ENCODE results near the gene SIGLEC11. TPM values are rescaled to one million over a fixed set of nuclear protein-coding genes. Genes with fewer than 3 reads are reported as not detected.

Gene SIGLEC11
- total and polyA plus RNA-seq, 2 of the 13 experiments (the other 11 are each of a cell fraction or from before 2014, with no cell fraction given), result not detected

DNA sequence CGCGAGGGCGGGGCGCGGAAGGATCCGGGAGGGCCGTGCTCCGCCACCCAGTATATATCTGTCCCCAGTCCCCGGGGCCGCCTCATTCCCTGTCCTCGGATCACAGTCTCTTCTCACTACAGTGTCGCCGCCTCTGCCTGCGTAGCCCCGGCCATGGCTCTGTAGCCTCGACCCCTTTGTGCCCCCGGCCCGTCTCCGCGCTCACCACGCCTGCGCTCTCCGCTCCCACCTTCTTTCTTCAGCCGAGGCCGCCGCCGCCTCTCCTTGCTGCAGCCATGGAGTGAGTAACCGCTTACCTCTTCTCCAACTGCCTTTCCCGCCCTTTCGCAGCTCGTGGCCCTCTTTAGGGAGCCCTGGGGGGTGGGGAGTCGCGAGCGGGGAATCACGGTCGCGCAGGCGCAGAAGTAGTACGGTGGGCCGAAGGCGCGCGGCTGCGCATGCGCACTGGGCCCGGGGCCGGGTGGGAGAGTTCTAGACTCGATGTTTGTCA, 31.8 kb downstream of the SIGLEC11 start, which contains the start of the genes ATF5 and NUP62 (continued):
- TF ChIP-seq, protein P1, sequence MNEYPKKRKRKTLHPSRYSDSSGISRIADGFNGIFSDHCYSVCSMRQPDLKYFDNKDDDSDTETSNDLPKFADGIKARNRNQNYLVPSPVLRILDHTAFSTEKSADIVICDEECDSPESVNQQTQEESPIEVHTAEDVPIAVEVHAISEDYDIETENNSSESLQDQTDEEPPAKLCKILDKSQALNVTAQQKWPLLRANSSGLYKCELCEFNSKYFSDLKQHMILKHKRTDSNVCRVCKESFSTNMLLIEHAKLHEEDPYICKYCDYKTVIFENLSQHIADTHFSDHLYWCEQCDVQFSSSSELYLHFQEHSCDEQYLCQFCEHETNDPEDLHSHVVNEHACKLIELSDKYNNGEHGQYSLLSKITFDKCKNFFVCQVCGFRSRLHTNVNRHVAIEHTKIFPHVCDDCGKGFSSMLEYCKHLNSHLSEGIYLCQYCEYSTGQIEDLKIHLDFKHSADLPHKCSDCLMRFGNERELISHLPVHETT (CRISPR knock-in tag; conservative IDR thresholded peaks at IDR 0.05), result peak; percentile 65
- TF ChIP-seq ZNF589 (CRISPR knock-in tag; conservative IDR thresholded peaks at IDR 0.05) (peak; percentile 67; the same call in 1 of the 2 replicates), MAFG (CRISPR knock-in tag; IDR thresholded peaks at IDR 0.05) (no peak), STAG1 (CRISPR knock-in tag; IDR thresholded peaks at IDR 0.05) (no peak), ARNTL (CRISPR knock-in tag; IDR thresholded peaks at IDR 0.05) (no peak), PCBP2 (optimal IDR thresholded peaks at IDR 0.05; ENCODE audit: low read depth, low read length, poor library complexity, severe bottlenecking) (no peak), ZNF670 (CRISPR knock-in tag; IDR thresholded peaks at IDR 0.05; ENCODE audit: borderline replicate concordance) (peak; percentile 92), FOXC1 (CRISPR knock-in tag; IDR thresholded peaks at IDR 0.05; ENCODE audit: borderline replicate concordance) (peak; percentile 68), ZNF124 (CRISPR knock-in tag; IDR thresholded peaks at IDR 0.05) (no peak; the same call in 1 of the 2 replicates), ZNF605 (CRISPR knock-in tag; IDR thresholded peaks at IDR 0.05) (peak; percentile 94; the same call in 1 of the 2 replicates), MXD4 (CRISPR knock-in tag; IDR thresholded peaks at IDR 0.05) (peak; percentile 41; the same call in 1 of the 2 replicates), CREM (IDR thresholded peaks at IDR 0.05) (no peak), CREM (CRISPR knock-in tag; IDR thresholded peaks at IDR 0.05) (no peak), HNF4A (CRISPR knock-in tag; IDR thresholded peaks at IDR 0.05) (no peak), JUNB (CRISPR knock-in tag; IDR thresholded peaks at IDR 0.05; ENCODE audit: borderline replicate concordance) (peak; percentile 69; the same call in 1 of the 2 replicates), ZNF780A (CRISPR knock-in tag; IDR thresholded peaks at IDR 0.05) (0 out of 2 replicates have a peak, but pooled peaks have one; percentile 52), ZNF292 (CRISPR knock-in tag; IDR thresholded peaks at IDR 0.05; ENCODE audit: borderline replicate concordance, low read depth) (peak; percentile 39), TAF1 (CRISPR knock-in tag; IDR thresholded peaks at IDR 0.05) (peak; percentile 80; the same call in 1 of the 2 replicates), RFX5 (IDR thresholded peaks at IDR 0.05; ENCODE audit: low read depth, low read length) (no peak), NFYC (CRISPR knock-in tag; IDR thresholded peaks at IDR 0.05) (no peak), JUND (CRISPR knock-in tag; IDR thresholded peaks at IDR 0.05) (no peak), RFXAP (CRISPR knock-in tag; IDR thresholded peaks at IDR 0.05; ENCODE audit: borderline replicate concordance) (peak; percentile 85; the same call in 1 of the 2 replicates), ZNF34 (CRISPR knock-in tag; IDR thresholded peaks at IDR 0.05; ENCODE audit: borderline replicate concordance) (no peak), SP5 (CRISPR knock-in tag; IDR thresholded peaks at IDR 0.05; ENCODE audit: borderline replicate concordance, low read depth) (0 out of 2 replicates have a peak, but pooled peaks have one; percentile 13), DPF2 (CRISPR knock-in tag; IDR thresholded peaks at IDR 0.05; ENCODE audit: borderline replicate concordance, low read depth) (no peak)
- TF ChIP-seq, protein P2, sequence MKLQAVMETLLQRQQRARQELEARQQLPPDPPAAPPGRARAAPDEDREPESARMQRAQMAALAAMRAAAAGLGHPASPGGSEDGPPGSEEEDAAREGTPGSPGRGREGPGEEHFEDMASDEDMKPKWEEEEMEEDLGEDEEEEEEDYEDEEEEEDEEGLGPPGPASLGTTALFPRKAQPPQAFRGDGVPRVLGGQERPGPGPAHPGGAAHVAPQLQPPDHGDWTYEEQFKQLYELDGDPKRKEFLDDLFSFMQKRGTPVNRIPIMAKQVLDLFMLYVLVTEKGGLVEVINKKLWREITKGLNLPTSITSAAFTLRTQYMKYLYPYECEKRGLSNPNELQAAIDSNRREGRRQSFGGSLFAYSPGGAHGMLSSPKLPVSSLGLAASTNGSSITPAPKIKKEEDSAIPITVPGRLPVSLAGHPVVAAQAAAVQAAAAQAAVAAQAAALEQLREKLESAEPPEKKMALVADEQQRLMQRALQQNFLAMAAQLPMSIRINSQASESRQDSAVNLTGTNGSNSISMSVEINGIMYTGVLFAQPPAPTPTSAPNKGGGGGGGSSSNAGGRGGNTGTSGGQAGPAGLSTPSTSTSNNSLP (IDR thresholded peaks at IDR 0.05; ENCODE audit: low read depth, low read length), result no peak
- TF ChIP-seq, protein P3, sequence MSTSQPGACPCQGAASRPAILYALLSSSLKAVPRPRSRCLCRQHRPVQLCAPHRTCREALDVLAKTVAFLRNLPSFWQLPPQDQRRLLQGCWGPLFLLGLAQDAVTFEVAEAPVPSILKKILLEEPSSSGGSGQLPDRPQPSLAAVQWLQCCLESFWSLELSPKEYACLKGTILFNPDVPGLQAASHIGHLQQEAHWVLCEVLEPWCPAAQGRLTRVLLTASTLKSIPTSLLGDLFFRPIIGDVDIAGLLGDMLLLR (CRISPR knock-in tag; IDR thresholded peaks at IDR 0.05), result peak; percentile 90
- TF ChIP-seq, protein P4, sequence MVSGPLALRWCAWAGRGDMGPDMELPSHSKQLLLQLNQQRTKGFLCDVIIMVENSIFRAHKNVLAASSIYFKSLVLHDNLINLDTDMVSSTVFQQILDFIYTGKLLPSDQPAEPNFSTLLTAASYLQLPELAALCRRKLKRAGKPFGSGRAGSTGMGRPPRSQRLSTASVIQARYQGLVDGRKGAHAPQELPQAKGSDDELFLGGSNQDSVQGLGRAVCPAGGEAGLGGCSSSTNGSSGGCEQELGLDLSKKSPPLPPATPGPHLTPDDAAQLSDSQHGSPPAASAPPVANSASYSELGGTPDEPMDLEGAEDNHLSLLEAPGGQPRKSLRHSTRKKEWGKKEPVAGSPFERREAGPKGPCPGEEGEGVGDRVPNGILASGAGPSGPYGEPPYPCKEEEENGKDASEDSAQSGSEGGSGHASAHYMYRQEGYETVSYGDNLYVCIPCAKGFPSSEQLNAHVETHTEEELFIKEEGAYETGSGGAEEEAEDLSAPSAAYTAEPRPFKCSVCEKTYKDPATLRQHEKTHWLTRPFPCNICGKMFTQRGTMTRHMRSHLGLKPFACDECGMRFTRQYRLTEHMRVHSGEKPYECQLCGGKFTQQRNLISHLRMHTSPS (CRISPR knock-in tag; IDR thresholded peaks at IDR 0.05; ENCODE audit: low read depth), result no peak
